HG03354 (cell line): ENCODE results near the gene SEMA4C.
"Not testable (repeated sequence)": the region's sequence is repeated elsewhere in the genome, so short reads cannot be mapped to it uniquely, and the experiment has no call there.

Experiments
- ATAC-seq: cut with Tn5 transposase; IDR thresholded peaks from one replicate; pipeline ENCODE4 v1.9.1; 2021; ENCODE audit warnings: mild to moderate bottlenecking; ENCODE audit not compliant: unreplicated experiment, poor library complexity, severe bottlenecking

The SEMA4C gene

GRCh38 chr2:96898641-96899412 is 28.9 kb upstream of the SEMA4C start:
- no peak for ATAC-seq

GRCh38 chr2:96898135-96898505 is 28.2 kb upstream of the SEMA4C start:
- no peak for ATAC-seq

- no peak for ATAC-seq
These were observed 27.7 kb upstream of the SEMA4C start for GRCh38 chr2:96897491-96898134.

GRCh38 chr2:96895746-96896651 is 26.1 kb upstream of the SEMA4C start:
- no peak for ATAC-seq

- ATAC-seq, result no peak
These were observed 25.3 kb upstream of the SEMA4C start for GRCh38 chr2:96895032-96895745.

- ATAC-seq, result no peak
These were observed 24.3 kb upstream of the SEMA4C start for GRCh38 chr2:96894151-96894531.

GRCh38 chr2:96893289-96894150 is 23.6 kb upstream of the SEMA4C start:
- no peak for ATAC-seq

- no peak for ATAC-seq
These were observed 21.9 kb upstream of the SEMA4C start for GRCh38 chr2:96891591-96892333.

- no peak for ATAC-seq
These were observed 21.0 kb upstream of the SEMA4C start for GRCh38 chr2:96890726-96891385.

GRCh38 chr2:96890252-96890651 is 20.4 kb upstream of the SEMA4C start:
- no peak for ATAC-seq

- not testable (repeated sequence) for ATAC-seq
These were observed 19.6 kb upstream of the SEMA4C start for GRCh38 chr2:96889502-96889901.

- no peak for ATAC-seq
These were observed 18.5 kb upstream of the SEMA4C start for GRCh38 chr2:96888072-96889011.

- no peak for ATAC-seq
These were observed 17.7 kb upstream of the SEMA4C start for GRCh38 chr2:96887493-96888012.

GRCh38 chr2:96885432-96886347 is 15.8 kb upstream of the SEMA4C start:
- no peak for ATAC-seq

- no peak for ATAC-seq
These were observed 14.6 kb upstream of the SEMA4C start for GRCh38 chr2:96884299-96885094.
